NB4 (cell line): ENCODE measurements around the gene DDX53.

Experiments
- TF ChIP-seq, protein P1 (sequence below): IDR thresholded peaks from one replicate; pipeline ENCODE4 v1.5.1; 2012; ENCODE audit warnings: low read depth, low read length
- TF ChIP-seq, protein P2 (sequence below): IDR thresholded peaks from 2 replicates; pipeline ENCODE4 v1.6.1; 2011; ENCODE audit warnings: low read depth, low read length

DNA sequence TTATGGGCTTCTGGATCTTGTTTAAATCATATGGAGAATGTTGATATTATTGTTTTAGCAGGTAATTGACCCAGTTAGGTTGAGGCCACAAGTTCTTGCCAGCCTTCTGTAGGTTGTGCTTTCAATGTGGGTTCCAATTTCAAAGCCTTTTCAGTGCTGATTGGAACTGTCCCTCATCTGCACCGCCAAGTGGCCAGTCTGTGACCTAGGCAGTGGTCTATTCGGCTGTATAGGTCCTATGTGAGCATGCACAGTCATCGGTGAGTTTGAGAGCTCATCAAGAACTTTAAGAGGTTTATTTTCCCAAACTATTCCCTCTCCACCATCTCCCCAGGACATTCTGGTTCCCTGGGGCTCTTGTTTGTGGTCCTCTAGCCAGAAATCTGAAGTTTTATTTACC lies 35.7 kb downstream of the DDX53 start:
- TF ChIP-seq, protein P1, sequence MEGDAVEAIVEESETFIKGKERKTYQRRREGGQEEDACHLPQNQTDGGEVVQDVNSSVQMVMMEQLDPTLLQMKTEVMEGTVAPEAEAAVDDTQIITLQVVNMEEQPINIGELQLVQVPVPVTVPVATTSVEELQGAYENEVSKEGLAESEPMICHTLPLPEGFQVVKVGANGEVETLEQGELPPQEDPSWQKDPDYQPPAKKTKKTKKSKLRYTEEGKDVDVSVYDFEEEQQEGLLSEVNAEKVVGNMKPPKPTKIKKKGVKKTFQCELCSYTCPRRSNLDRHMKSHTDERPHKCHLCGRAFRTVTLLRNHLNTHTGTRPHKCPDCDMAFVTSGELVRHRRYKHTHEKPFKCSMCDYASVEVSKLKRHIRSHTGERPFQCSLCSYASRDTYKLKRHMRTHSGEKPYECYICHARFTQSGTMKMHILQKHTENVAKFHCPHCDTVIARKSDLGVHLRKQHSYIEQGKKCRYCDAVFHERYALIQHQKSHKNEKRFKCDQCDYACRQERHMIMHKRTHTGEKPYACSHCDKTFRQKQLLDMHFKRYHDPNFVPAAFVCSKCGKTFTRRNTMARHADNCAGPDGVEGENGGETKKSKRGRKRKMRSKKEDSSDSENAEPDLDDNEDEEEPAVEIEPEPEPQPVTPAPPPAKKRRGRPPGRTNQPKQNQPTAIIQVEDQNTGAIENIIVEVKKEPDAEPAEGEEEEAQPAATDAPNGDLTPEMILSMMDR: no peak
- TF ChIP-seq, protein P2, sequence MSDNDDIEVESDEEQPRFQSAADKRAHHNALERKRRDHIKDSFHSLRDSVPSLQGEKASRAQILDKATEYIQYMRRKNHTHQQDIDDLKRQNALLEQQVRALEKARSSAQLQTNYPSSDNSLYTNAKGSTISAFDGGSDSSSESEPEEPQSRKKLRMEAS: no peak
